HL-60 (cell line): ENCODE results near the gene SPATS2.
"Not testable (repeated sequence)": the region's sequence is repeated elsewhere in the genome, so short reads cannot be mapped to it uniquely, and the experiment has no call there.

Experiments used
- CTCF ChIP-seq: IDR thresholded peaks from one replicate; pipeline ENCODE4 v1.5.1; 2011; ENCODE audit warnings: low read length, control low read depth, inconsistent platforms; ENCODE audit not compliant: insufficient read depth
- TF ChIP-seq, protein P1 (sequence below): IDR thresholded peaks from 2 replicates; pipeline ENCODE4 v1.6.1; 2012; ENCODE audit warnings: low read depth; ENCODE audit not compliant: insufficient replicate concordance

GRCh38 chr12:49320411-49321103, 46.7 kb upstream of the SPATS2 start:
- not testable (repeated sequence) for TF ChIP-seq CTCF
- TF ChIP-seq, protein P1, sequence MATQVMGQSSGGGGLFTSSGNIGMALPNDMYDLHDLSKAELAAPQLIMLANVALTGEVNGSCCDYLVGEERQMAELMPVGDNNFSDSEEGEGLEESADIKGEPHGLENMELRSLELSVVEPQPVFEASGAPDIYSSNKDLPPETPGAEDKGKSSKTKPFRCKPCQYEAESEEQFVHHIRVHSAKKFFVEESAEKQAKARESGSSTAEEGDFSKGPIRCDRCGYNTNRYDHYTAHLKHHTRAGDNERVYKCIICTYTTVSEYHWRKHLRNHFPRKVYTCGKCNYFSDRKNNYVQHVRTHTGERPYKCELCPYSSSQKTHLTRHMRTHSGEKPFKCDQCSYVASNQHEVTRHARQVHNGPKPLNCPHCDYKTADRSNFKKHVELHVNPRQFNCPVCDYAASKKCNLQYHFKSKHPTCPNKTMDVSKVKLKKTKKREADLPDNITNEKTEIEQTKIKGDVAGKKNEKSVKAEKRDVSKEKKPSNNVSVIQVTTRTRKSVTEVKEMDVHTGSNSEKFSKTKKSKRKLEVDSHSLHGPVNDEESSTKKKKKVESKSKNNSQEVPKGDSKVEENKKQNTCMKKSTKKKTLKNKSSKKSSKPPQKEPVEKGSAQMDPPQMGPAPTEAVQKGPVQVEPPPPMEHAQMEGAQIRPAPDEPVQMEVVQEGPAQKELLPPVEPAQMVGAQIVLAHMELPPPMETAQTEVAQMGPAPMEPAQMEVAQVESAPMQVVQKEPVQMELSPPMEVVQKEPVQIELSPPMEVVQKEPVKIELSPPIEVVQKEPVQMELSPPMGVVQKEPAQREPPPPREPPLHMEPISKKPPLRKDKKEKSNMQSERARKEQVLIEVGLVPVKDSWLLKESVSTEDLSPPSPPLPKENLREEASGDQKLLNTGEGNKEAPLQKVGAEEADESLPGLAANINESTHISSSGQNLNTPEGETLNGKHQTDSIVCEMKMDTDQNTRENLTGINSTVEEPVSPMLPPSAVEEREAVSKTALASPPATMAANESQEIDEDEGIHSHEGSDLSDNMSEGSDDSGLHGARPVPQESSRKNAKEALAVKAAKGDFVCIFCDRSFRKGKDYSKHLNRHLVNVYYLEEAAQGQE, result not testable (repeated sequence)
